ENCODE results near the gene DPP7. TPM values are rescaled to one million over a fixed set of nuclear protein-coding genes. Genes with fewer than 3 reads are reported as not detected.

Gene DPP7
- total and polyA plus RNA-seq, 9 of the 15 experiments (the other 6 are each of a cell fraction or from before 2014, with no cell fraction given) = 0.99 to 365 (median 132) TPM

DNA sequence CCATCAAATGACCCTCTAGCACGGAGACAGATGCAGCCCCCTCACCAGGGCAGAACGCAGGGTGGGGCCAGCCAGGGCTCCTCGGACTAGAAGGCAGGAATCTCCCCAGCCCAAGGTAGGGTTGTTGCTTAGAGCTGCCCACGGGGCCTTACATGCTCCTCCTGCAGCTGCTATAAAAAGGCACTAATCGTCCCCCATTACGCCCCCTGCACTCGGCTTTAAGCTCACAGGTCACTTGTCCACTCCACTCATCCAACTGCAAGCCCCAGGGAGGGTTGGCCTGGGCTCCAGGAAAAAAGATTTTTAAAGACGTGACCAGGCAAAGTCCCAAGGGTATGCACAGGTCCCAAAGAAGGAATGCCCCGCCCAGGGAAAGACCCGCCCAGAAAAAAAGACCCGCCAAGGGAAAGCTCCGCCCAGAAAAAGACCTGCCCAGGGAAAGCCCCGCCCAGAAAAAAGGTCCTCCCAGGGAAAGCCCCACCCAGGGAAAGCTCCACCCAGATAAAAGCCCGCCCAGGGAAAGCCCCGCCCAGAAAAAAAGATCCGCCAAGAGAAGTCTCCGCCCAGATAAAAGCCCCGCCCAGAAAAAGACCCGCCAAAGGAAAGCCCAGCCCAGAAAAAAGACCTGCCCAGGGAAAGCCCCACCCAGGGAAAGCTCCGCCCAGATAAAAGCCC lies 35.5 kb upstream of the DPP7 start (continued):
- TF ChIP-seq CEBPG (CRISPR knock-in tag; IDR thresholded peaks at IDR 0.05) = no peak
- TF ChIP-seq CEBPG (tag; conservative IDR thresholded peaks at IDR 0.05 in 1 of 2, IDR thresholded peaks at IDR 0.05 in 1 of 2) = no peak
- no peak for TF ChIP-seq SAFB2 (IDR thresholded peaks at IDR 0.05; ENCODE audit: borderline replicate concordance, low read depth, low read length, severe bottlenecking)
- 0 out of 2 replicates have a peak, but pooled peaks have one; percentile 31 for TF ChIP-seq DPF2 (IDR thresholded peaks at IDR 0.05)
- TF ChIP-seq PRMT5 (CRISPR knock-in tag; IDR thresholded peaks at IDR 0.05) = no peak
- TF ChIP-seq, protein P1, sequence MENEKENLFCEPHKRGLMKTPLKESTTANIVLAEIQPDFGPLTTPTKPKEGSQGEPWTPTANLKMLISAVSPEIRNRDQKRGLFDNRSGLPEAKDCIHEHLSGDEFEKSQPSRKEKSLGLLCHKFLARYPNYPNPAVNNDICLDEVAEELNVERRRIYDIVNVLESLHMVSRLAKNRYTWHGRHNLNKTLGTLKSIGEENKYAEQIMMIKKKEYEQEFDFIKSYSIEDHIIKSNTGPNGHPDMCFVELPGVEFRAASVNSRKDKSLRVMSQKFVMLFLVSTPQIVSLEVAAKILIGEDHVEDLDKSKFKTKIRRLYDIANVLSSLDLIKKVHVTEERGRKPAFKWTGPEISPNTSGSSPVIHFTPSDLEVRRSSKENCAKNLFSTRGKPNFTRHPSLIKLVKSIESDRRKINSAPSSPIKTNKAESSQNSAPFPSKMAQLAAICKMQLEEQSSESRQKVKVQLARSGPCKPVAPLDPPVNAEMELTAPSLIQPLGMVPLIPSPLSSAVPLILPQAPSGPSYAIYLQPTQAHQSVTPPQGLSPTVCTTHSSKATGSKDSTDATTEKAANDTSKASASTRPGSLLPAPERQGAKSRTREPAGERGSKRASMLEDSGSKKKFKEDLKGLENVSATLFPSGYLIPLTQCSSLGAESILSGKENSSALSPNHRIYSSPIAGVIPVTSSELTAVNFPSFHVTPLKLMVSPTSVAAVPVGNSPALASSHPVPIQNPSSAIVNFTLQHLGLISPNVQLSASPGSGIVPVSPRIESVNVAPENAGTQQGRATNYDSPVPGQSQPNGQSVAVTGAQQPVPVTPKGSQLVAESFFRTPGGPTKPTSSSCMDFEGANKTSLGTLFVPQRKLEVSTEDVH (IDR thresholded peaks at IDR 0.05; ENCODE audit: low read depth, partially characterized antibody) = peak; percentile 81
- TF ChIP-seq PHF20 (IDR thresholded peaks at IDR 0.05; ENCODE audit: partially characterized antibody) = no peak
- no peak for TF ChIP-seq CBX5 (IDR thresholded peaks at IDR 0.05; ENCODE audit: borderline replicate concordance, low read depth)
- TF ChIP-seq HDAC6 (IDR thresholded peaks at IDR 0.05; ENCODE audit: low read depth, low read length) = no peak
- no peak for TF ChIP-seq CHD4 (IDR thresholded peaks at IDR 0.05; ENCODE audit: insufficient read depth, insufficient replicate concordance, low read depth, low read length, poor library complexity, severe bottlenecking)
- TF ChIP-seq POLR3A (IDR thresholded peaks at IDR 0.05; ENCODE audit: borderline replicate concordance, extremely low read depth, insufficient read depth, insufficient read length) = no peak
- no peak for TF ChIP-seq ZNF551 (CRISPR knock-in tag; IDR thresholded peaks at IDR 0.05)
- no peak for TF ChIP-seq TARDBP (IDR thresholded peaks at IDR 0.05)
- TF ChIP-seq ZBTB7A (IDR thresholded peaks at IDR 0.05; ENCODE audit: borderline replicate concordance, control insufficient read depth, low read depth, low read length) = peak; percentile 52; the same call in 1 of the 2 replicates
- no peak for TF ChIP-seq CBX8 (IDR thresholded peaks at IDR 0.05; ENCODE audit: borderline replicate concordance, extremely low read depth, low read depth, low read length, poor library complexity, severe bottlenecking)
- TF ChIP-seq, protein P2, sequence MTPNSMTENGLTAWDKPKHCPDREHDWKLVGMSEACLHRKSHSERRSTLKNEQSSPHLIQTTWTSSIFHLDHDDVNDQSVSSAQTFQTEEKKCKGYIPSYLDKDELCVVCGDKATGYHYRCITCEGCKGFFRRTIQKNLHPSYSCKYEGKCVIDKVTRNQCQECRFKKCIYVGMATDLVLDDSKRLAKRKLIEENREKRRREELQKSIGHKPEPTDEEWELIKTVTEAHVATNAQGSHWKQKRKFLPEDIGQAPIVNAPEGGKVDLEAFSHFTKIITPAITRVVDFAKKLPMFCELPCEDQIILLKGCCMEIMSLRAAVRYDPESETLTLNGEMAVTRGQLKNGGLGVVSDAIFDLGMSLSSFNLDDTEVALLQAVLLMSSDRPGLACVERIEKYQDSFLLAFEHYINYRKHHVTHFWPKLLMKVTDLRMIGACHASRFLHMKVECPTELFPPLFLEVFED (CRISPR knock-in tag; conservative IDR thresholded peaks at IDR 0.05) = no peak
- TF ChIP-seq TRIM24 (IDR thresholded peaks at IDR 0.05) = peak; percentile 33 to 64; a peak in 2 of 4 replicates
- TF ChIP-seq ZNF347 (CRISPR knock-in tag; IDR thresholded peaks at IDR 0.05; ENCODE audit: low read depth) = no peak

Measured in K562 (cell line).